Spleen (tissue), 7 donors: ENCODE results near the gene TAS1R3.

Experiments used
- POLR2A ChIP-seq, 3 donors: fragments of 450-650 bp; IDR thresholded peaks; one replicate each; pipeline ENCODE4 v1.5.1; 2017; ENCODE audit warnings: antibody characterized with exemption in 3 of 3, mild to moderate bottlenecking in 1 of 3
- POLR2AphosphoS5 ChIP-seq, 3 donors: sonication (generic); formaldehyde crosslinking; IDR thresholded peaks; one replicate each; pipeline ENCODE4 v1.5.1; 2017; ENCODE audit warnings: antibody characterized with exemption in 3 of 3
- TF ChIP-seq, protein P1 (sequence below), 11 experiments: fragments of 200-600 bp in 7 of 11; fragments of 450-650 bp in 4 of 11; sonication (generic) in 4 of 11; IDR thresholded peaks in 8 of 11; conservative IDR thresholded peaks in 3 of 11; 1 replicate in 7 of 11; 2 replicates in 4 of 11; pipeline versions ENCODE4 v1.4.0 to v1.8.0; 2016 to 2021; ENCODE audit warnings: antibody characterized with exemption in 11 of 11, inconsistent platforms in 4 of 11, mild to moderate bottlenecking in 1 of 11
- donor health status: DM: no; HTN: no; CAD: no; lungs with moderate emphysema.
- donor health status: DM: no; HTN: no; CAD: no.
- donor health status: DM: no; HTN: no; CAD: no.

DNA sequence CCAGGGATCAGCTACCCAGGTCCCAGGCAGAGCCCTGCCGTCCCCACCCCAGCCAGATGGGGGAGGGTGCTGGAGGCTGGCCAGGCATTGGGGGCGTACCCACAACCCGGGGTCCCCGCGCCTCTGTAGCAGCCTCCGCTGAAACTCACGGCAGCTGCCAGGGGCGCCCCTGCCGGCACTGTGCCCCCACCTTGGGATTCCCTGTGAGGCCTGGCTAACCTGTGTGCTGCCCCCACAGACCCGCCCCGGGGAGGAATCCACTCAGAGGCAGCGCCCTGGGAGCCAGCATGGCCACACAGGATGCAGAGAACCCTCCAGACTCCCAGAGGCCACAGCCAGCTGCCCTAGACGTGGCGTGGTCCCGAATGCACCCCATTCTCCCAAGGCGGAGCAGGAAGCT is 14.3 kb downstream of the TAS1R3 start:
- no peak for TF ChIP-seq POLR2AphosphoS5 (IDR thresholded peaks at IDR 0.05)
- TF ChIP-seq, protein P1, sequence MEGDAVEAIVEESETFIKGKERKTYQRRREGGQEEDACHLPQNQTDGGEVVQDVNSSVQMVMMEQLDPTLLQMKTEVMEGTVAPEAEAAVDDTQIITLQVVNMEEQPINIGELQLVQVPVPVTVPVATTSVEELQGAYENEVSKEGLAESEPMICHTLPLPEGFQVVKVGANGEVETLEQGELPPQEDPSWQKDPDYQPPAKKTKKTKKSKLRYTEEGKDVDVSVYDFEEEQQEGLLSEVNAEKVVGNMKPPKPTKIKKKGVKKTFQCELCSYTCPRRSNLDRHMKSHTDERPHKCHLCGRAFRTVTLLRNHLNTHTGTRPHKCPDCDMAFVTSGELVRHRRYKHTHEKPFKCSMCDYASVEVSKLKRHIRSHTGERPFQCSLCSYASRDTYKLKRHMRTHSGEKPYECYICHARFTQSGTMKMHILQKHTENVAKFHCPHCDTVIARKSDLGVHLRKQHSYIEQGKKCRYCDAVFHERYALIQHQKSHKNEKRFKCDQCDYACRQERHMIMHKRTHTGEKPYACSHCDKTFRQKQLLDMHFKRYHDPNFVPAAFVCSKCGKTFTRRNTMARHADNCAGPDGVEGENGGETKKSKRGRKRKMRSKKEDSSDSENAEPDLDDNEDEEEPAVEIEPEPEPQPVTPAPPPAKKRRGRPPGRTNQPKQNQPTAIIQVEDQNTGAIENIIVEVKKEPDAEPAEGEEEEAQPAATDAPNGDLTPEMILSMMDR (IDR thresholded peaks at IDR 0.05 in 8 of 11, conservative IDR thresholded peaks at IDR 0.05 in 3 of 11), result no peak
- no peak for TF ChIP-seq POLR2A (IDR thresholded peaks at IDR 0.05)
